ENCODE measurements around the gene CRY2. TPM values are rescaled to one million over a fixed set of nuclear protein-coding genes. Genes with fewer than 3 reads are reported as not detected.

The CRY2 gene
- total and polyA plus RNA-seq, 2 of the 8 experiments (the other 6 are each of a cell fraction or from before 2014, with no cell fraction given) = 8.0 to 9.4 TPM

DNA sequence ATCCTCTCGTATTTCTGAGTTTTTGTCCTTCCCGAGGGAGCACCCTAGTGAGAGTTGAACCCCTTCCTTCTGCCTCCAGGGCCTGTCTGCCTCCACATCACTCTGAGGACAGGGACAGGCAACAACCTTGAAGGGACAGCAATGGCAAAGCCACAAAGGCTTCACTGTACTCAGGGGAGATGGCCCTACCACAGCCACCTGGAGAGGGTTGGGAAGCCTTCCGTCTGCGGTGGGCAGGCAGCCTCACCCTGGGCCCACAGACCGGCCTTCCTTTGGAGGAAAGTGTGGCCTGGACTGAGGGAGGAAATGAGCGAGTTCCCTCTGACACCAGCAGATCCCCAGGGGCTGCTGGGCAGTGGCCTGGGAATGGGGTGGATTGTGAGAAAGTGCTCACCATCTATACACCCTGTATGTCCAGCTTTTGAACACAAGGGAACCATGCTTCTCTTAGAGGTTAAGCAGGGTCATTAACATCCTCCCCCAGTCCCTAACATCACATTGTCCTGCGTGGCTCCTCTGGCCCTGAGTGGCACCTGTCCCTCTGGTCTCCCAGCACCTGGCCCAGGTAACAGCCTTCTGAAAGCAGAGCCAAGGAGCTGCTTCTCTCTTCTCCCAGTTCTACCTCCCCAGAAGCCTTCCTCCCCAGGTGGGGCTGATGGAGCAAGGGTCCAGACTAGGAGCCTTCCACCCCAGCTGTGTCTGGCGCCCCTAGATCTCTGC is 35.5 kb upstream of the CRY2 start:
- H3K23me2 ChIP-seq (ENCODE audit: low read depth, low read length) = no peaks in the 10 kb centered on the region
- peaks cover 5 to 7% (median 7%) of the 10 kb centered on the region in 4 experiments; a peak in 4 of 7 replicates for H3K4me1 ChIP-seq (replicated peaks in 1 of 4; ENCODE audit: control insufficient read depth in 3 of 4, insufficient read depth in 4 of 4, low read length in 3 of 4)
- H2BK20ac ChIP-seq (ENCODE audit: low read length) = no peak overlapping the region
- no peak overlapping the region for H2BK120ac ChIP-seq (replicated peaks; ENCODE audit: low read depth, low read length)
- H3K79me1 ChIP-seq (ENCODE audit: low read depth, low read length) = no peaks in the 10 kb centered on the region; the same call in none of the 2 replicates
- FAIRE-seq (no peak), DNase-seq (ENCODE audit: low read depth in 1 of 2, low spot score in 2 of 2) (no peak)
- no peak overlapping the region for H4K8ac ChIP-seq (ENCODE audit: extremely low read depth, insufficient read depth, low read length)
- H3K18ac ChIP-seq (ENCODE audit: extremely low read depth, low read length) = no peak overlapping the region
- no peak overlapping the region for H3K4me2 ChIP-seq (ENCODE audit: insufficient read depth in 1 of 2, low read depth in 2 of 2, low read length in 2 of 2)
- H3K36me3 ChIP-seq (ENCODE audit: control insufficient read depth in 2 of 4, insufficient read depth in 4 of 4, low read length in 3 of 4) = peaks cover 0 to 9% (median 0%) of the 10 kb centered on the region in 4 experiments; a peak in 3 of 8 replicates
- no peak overlapping the region for H3K4ac ChIP-seq (replicated peaks; ENCODE audit: insufficient read length, low read depth, low read length)
- POLR2A ChIA-PET (ENCODE audit: partially characterized antibody) = interaction anchor here (1.2 kb wide), 1 partner anchor 8 kb away, joined by 3 read pairs; no protein-coding TSS in a partner anchor
- no peak overlapping the region for H4K91ac ChIP-seq (replicated peaks; ENCODE audit: insufficient read length, low read length)
- H2BK5ac ChIP-seq (ENCODE audit: low read depth, low read length) = no peak overlapping the region
- H2AFZ ChIP-seq (ENCODE audit: low read length) = no peak overlapping the region
- H2BK12ac ChIP-seq (ENCODE audit: low read depth, low read length) = no peak overlapping the region
- TF ChIP-seq ASH2L (IDR thresholded peaks at IDR 0.05; ENCODE audit: low read length) = no peak
- TF ChIP-seq JUND (IDR thresholded peaks at IDR 0.05; ENCODE audit: low read length) = no peak
- no peak for TF ChIP-seq POU5F1 (IDR thresholded peaks at IDR 0.05; ENCODE audit: low read depth, low read length)
- TF ChIP-seq CTBP2 (IDR thresholded peaks at IDR 0.05; ENCODE audit: borderline replicate concordance, insufficient read depth, insufficient read length, low read length) = no peak
- no peak for TF ChIP-seq RXRA (IDR thresholded peaks at IDR 0.05; ENCODE audit: insufficient read depth, low read depth, low read length)
- no peak for TF ChIP-seq EZH2 (IDR thresholded peaks at IDR 0.05; ENCODE audit: low read depth, low read length, severe bottlenecking)
- no peak for TF ChIP-seq CHD1 (IDR thresholded peaks at IDR 0.05; ENCODE audit: low read depth, low read length)
- H3K56ac ChIP-seq (replicated peaks; ENCODE audit: insufficient read length, low read depth, low read length) = no peak overlapping the region
- H3K9me3 ChIP-seq (ENCODE audit: insufficient read depth in 2 of 2, low read depth in 1 of 2, low read length in 1 of 2) = no peaks in the 10 kb centered on the region
- H2AK5ac ChIP-seq (ENCODE audit: low read depth, low read length) = no peak overlapping the region
- H3K27me3 ChIP-seq (replicated peaks in 1 of 4; ENCODE audit: control insufficient read depth in 3 of 4, extremely low read depth in 1 of 4, insufficient read depth in 3 of 4, low read length in 3 of 4) = no peaks in the 10 kb centered on the region
- no peak overlapping the region for H3K9ac ChIP-seq (replicated peaks in 1 of 4; ENCODE audit: extremely low read depth in 1 of 4, low read depth in 3 of 4, low read length in 3 of 4)
- peaks cover 2 to 9% of the 10 kb centered on the region in 2 experiments for H4K20me1 ChIP-seq (replicated peaks in 1 of 2; ENCODE audit: control insufficient read depth in 1 of 2, insufficient read depth in 2 of 2, low read length in 2 of 2)
- WGBS, 2 experiments (ENCODE audit: extremely low coverage in 1 of 2, insufficient coverage in 1 of 2, insufficient read length in 1 of 2, insufficient replicate concordance in 2 of 2, low coverage in 1 of 2, low lambda C conversion rate in 2 of 2, missing lambda C conversion rate in 1 of 2) = 81% methylated on average over 8 of the region's 8 CpGs; no CpG with 5 or more reads in 1 of the 2 experiments
- H4K5ac ChIP-seq (ENCODE audit: insufficient read length, low read depth, low read length) = no peak overlapping the region
- no peak overlapping the region for H3K4me3 ChIP-seq (ENCODE audit: extremely low read depth in 1 of 4, insufficient read depth in 2 of 4, low read depth in 3 of 4, low read length in 4 of 4)
- CTCF ChIA-PET (ENCODE audit: partially characterized antibody) = interaction anchor here (0.6 to 2.1 kb wide), 3 partner anchors 31 to 41 kb away, joined by 3 to 6 read pairs (median 5); no protein-coding TSS in a partner anchor
- no peak overlapping the region for H3K23ac ChIP-seq (ENCODE audit: insufficient read length)
- H3K14ac ChIP-seq (ENCODE audit: insufficient read length) = no peak overlapping the region
- no peak overlapping the region for H3K27ac ChIP-seq (ENCODE audit: low read depth, low read length)
- H3K79me2 ChIP-seq (ENCODE audit: control insufficient read depth in 1 of 2, insufficient read depth in 2 of 2, low read length in 2 of 2) = no peaks in the 10 kb centered on the region
- no peak overlapping the region for H2BK15ac ChIP-seq (ENCODE audit: low read length)

Measured in H1 (cell line).